HUES6 (cell line): ENCODE results near the gene DOCK1.

Experiments used
- H3K27ac ChIP-seq: 2 replicates; pipeline ENCODE4 v1.7.0; 2013; ENCODE audit warnings: low read depth, mild to moderate bottlenecking, low read length, inconsistent platforms
- H3K27me3 ChIP-seq: 2 replicates; pipeline ENCODE4 v1.6.1; 2013; ENCODE audit warnings: low read length; ENCODE audit not compliant: control insufficient read depth, insufficient read depth
- H3K36me3 ChIP-seq: 2 replicates; pipeline ENCODE4 v1.6.1; 2013; ENCODE audit warnings: low read length; ENCODE audit not compliant: control insufficient read depth, insufficient read depth
- H3K4me1 ChIP-seq: 2 replicates; pipeline ENCODE4 v1.6.1; 2013; ENCODE audit warnings: low read length; ENCODE audit not compliant: control insufficient read depth, insufficient read depth
- H3K4me3 ChIP-seq: 2 replicates; pipeline ENCODE4 v1.5.1; 2013; ENCODE audit warnings: low read depth, low read length
- H3K9ac ChIP-seq: one replicate; pipeline ENCODE4 v1.6.1; 2013; ENCODE audit warnings: mild to moderate bottlenecking, low read length
- H3K9me3 ChIP-seq: 2 replicates; pipeline ENCODE4 v1.6.1; 2013; ENCODE audit warnings: low read depth, low read length; ENCODE audit not compliant: control insufficient read depth, insufficient read depth

The DOCK1 gene

GRCh38 chr10:127020260-127020659 is 115.0 kb downstream of the DOCK1 start:
- Histone ChIP-seq H3K9ac (no peak overlapping the region), H3K4me1 (no peaks in the 10 kb centered on the region), H3K9me3 (no peaks in the 10 kb centered on the region), H3K27ac (no peak overlapping the region), H3K36me3 (peaks cover 56% of the 10 kb centered on the region), H3K27me3 (no peaks in the 10 kb centered on the region), H3K4me3 (no peak overlapping the region)

DNA sequence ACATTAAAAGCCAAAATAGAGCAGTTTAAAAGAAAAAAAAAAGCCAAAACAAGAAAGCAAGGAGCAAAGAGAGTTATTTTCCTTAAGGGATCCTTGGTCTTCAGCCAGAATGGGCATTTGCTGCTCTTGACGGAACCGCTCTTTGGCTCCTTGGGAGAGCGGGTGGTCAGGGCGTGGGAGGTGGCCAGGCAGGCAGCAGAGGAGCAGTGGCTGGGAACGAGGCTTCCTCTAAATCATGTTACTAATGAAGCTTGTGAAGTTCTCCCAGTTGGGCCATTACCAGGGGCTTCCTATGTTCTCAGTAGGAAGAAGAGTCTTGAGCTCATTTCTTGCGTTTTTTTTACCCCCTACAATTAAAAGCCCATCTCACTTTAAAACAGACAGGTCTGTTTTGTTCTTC is 116.6 kb downstream of the DOCK1 start:
- Histone ChIP-seq H3K27me3 (no peaks in the 10 kb centered on the region), H3K27ac (no peak overlapping the region), H3K4me1 (no peaks in the 10 kb centered on the region), H3K9ac (no peak overlapping the region), H3K4me3 (no peak overlapping the region), H3K36me3 (peaks cover 54% of the 10 kb centered on the region), H3K9me3 (no peaks in the 10 kb centered on the region)

GRCh38 chr10:127024685-127025435 is 119.6 kb downstream of the DOCK1 start:
- no peaks in the 10 kb centered on the region for H3K27me3 ChIP-seq
- no peak overlapping the region for H3K9ac ChIP-seq
- no peaks in the 10 kb centered on the region for H3K9me3 ChIP-seq
- H3K36me3 ChIP-seq: peaks cover 64% of the 10 kb centered on the region
- no peak overlapping the region for H3K4me3 ChIP-seq
- H3K4me1 ChIP-seq: no peaks in the 10 kb centered on the region
- no peak overlapping the region for H3K27ac ChIP-seq

DNA sequence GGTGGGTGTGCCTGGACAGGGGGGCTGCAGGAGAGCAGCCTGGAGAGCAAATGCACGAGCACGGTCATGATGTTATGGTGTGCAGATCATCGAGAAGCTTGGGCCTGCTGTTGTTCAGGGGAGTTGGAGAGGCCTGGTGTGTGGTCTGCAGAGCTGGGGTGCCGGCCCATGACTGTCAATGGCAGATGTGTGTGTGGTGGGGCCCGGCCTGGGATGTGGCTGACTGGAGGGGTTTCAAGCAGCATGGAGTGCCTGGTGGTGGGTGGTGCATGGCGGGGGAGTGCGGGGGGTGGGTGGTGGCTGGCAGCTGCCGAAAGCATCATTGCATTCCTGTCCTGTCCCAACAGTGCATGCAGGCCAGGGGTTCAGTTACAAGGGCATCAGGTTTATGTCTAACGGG is 122.6 kb downstream of the DOCK1 start:
- no peak overlapping the region for H3K27ac ChIP-seq
- H3K36me3 ChIP-seq: peaks cover 83% of the 10 kb centered on the region
- H3K4me3 ChIP-seq: no peak overlapping the region
- no peaks in the 10 kb centered on the region for H3K9me3 ChIP-seq
- no peaks in the 10 kb centered on the region for H3K27me3 ChIP-seq
- no peaks in the 10 kb centered on the region for H3K4me1 ChIP-seq
- no peak overlapping the region for H3K9ac ChIP-seq

GRCh38 chr10:127028556-127028955 is 123.3 kb downstream of the DOCK1 start:
- no peaks in the 10 kb centered on the region for H3K4me1 ChIP-seq
- H3K9me3 ChIP-seq: no peaks in the 10 kb centered on the region
- H3K4me3 ChIP-seq: no peak overlapping the region
- H3K27me3 ChIP-seq: no peaks in the 10 kb centered on the region
- H3K36me3 ChIP-seq: peaks cover 84% of the 10 kb centered on the region
- H3K27ac ChIP-seq: no peak overlapping the region
- H3K9ac ChIP-seq: no peak overlapping the region

GRCh38 chr10:127029061-127029460 is 123.8 kb downstream of the DOCK1 start:
- Histone ChIP-seq H3K4me3 (no peak overlapping the region), H3K9ac (no peak overlapping the region), H3K36me3 (peaks cover 84% of the 10 kb centered on the region), H3K27me3 (no peaks in the 10 kb centered on the region), H3K27ac (no peak overlapping the region), H3K4me1 (no peaks in the 10 kb centered on the region), H3K9me3 (no peaks in the 10 kb centered on the region)

GRCh38 chr10:127033216-127034033 is 128.2 kb downstream of the DOCK1 start:
- no peak overlapping the region for H3K9ac ChIP-seq
- no peaks in the 10 kb centered on the region for H3K4me1 ChIP-seq
- 0 out of 2 replicates have a peak overlapping the region, but pooled peaks have one; percentile 6 for H3K27ac ChIP-seq
- no peaks in the 10 kb centered on the region for H3K27me3 ChIP-seq
- H3K9me3 ChIP-seq: no peaks in the 10 kb centered on the region
- peaks cover 79% of the 10 kb centered on the region for H3K36me3 ChIP-seq
- no peak overlapping the region for H3K4me3 ChIP-seq

DNA sequence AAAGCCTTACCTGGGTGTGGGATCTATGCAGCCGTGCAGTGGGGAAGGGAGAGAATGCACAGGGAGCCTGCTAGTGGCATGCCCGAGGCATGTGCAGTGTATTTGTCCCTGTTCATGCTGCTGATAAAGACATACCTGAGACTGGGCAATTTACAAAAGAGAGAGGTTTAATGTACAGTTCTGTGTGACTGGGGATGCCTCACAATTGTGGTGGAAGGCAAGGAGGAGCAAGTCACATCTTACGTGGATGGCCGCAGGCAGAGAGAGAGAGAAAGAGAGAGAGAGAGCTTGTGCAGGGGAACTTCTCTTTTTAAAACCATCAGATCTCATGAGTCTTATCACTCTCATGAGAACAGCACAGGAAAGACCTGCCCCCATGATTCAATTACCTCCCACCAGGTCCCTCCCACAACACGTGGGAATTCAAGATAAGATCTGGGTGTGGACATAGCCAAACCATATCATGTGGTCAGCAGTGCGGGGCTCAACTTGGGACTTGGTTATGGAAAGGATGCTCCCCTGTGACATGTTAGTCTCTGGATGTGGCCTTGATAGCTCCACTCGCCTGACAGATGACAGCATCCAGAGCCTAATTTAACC is 128.9 kb downstream of the DOCK1 start:
- no peaks in the 10 kb centered on the region for H3K4me1 ChIP-seq
- H3K27me3 ChIP-seq: no peaks in the 10 kb centered on the region
- no peak overlapping the region for H3K9ac ChIP-seq
- H3K9me3 ChIP-seq: no peaks in the 10 kb centered on the region
- no peak overlapping the region for H3K4me3 ChIP-seq
- H3K27ac ChIP-seq: 0 out of 2 replicates have a peak overlapping the region, but pooled peaks have one; percentile 6
- H3K36me3 ChIP-seq: peaks cover 80% of the 10 kb centered on the region

DNA sequence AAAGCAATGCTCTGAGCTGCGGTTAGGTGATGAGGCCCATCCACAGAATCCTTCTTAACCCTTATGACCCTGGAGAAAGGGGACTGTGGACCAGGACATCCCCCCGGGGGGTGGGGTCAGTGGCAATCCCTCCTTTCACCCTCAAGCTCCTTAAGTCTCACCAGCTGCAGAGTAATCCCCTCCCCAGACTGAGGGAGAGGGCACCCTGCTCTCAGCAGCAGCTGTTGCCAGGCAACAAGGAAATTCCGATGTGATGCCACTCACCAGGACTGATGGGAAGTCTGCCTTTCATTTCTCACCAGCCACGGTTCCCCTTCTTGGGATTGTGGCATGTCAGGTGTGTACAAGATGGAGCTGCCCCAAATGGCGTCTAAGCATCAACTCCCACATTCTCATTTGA is 129.6 kb downstream of the DOCK1 start:
- Histone ChIP-seq H3K27me3 (no peaks in the 10 kb centered on the region), H3K27ac (no peak overlapping the region), H3K4me3 (no peak overlapping the region), H3K36me3 (peaks cover 81% of the 10 kb centered on the region), H3K9ac (no peak overlapping the region), H3K4me1 (no peaks in the 10 kb centered on the region), H3K9me3 (no peaks in the 10 kb centered on the region)

DNA sequence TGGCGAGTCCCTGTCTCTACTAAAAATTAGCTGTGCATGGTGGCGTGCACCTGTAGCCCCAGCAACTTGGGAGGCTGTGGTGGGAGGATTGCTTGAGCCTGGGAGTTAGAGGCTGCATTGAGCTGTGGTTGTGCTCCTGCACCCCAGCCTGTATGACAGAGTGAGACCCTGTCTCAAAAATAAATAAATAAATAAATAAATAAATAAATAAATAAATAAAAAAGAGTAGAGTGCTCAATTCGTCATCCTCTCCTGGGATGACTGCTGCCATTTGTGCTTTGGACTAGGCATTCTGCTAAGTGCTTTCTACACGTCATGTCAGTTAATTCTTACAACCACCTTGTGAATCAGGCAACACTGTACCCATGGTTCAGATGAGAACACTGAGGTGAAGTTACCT is 130.6 kb downstream of the DOCK1 start:
- H3K27me3 ChIP-seq: no peaks in the 10 kb centered on the region
- no peaks in the 10 kb centered on the region for H3K9me3 ChIP-seq
- no peak overlapping the region for H3K4me3 ChIP-seq
- no peaks in the 10 kb centered on the region for H3K4me1 ChIP-seq
- H3K27ac ChIP-seq: no peak overlapping the region
- peaks cover 81% of the 10 kb centered on the region for H3K36me3 ChIP-seq
- H3K9ac ChIP-seq: no peak overlapping the region

DNA sequence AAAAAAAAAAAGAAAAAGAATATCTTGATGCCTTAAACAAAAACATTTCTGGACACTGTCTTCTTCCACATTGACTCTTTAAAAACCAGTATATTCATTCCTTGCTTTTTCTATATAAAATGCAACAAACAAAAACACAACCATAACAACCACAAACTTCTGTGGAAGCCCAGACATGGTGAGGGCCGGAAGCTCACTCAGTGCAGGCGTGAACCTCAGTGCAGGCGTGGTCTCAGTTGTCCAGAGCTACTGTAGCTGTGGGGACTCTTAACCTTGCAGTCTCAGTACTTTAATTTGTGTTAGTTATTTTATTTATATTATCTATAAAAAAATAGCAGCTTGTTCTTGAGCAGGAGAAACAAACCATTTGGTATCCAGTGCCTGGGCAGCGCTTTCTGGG is 131.8 kb downstream of the DOCK1 start:
- no peaks in the 10 kb centered on the region for H3K27me3 ChIP-seq
- no peaks in the 10 kb centered on the region for H3K4me1 ChIP-seq
- H3K36me3 ChIP-seq: peaks cover 85% of the 10 kb centered on the region
- no peaks in the 10 kb centered on the region for H3K9me3 ChIP-seq
- H3K27ac ChIP-seq: no peak overlapping the region
- no peak overlapping the region for H3K4me3 ChIP-seq
- no peak overlapping the region for H3K9ac ChIP-seq
